Measurements from ENCODE around the gene LY6G6D.

GRCh38 chr6:31691564-31692108, 23.5 kb upstream of the LY6G6D start:
- TF ChIP-seq CTCF (IDR thresholded peaks at IDR 0.05) (no peak), ZFX (IDR thresholded peaks at IDR 0.05; ENCODE audit: borderline replicate concordance) (no peak)

All from 22Rv1 (cell line).